Naive thymus-derived CD8-positive, alpha-beta T cell (primary cell): ENCODE results near the gene PALD1. TPM values are rescaled to one million over a fixed set of nuclear protein-coding genes. Genes with fewer than 3 reads are reported as not detected.

Source experiments
- ATAC-seq, 2 donors: fragments of 150-1000 bp; cut with Tn5 transposase in 1 of 2; sonication (Bioruptor Pico), chemical (Tn5 transposase) in 1 of 2; 1 replicate in 1 of 2; 2 replicates in 1 of 2; pipeline ENCODE4 v1.10.0; 2021; ENCODE audit warnings: mild to moderate bottlenecking in 2 of 2, moderate library complexity in 2 of 2
- POLR2A ChIA-PET: fragments of 350-600 bp; sonication (Branson Sonifier 250); formaldehyde crosslinking; loops from one replicate; lab custom pipeline; 2021; ENCODE audit warnings: antibody characterized with exemption; lab: Charles Lee
- DNase-seq, 10 donors: peaks; one replicate each; pipeline versions ENCODE4 v3.0.0 to v3.0.0-alpha.2; 2020 to 2022
- H3K27ac Mint-ChIP-seq, 10 donors: one replicate each; pipeline ENCODE4 v1.8.0; 2020 to 2022; ENCODE audit warnings: mild to moderate bottlenecking in 10 of 10, mixed read lengths in 10 of 10, moderate library complexity in 4 of 10, inconsistent platforms in 1 of 10
- H3K27me3 Mint-ChIP-seq, 5 donors: one replicate each; pipeline ENCODE4 v1.8.0; 2021 to 2022; ENCODE audit warnings: mixed read lengths in 5 of 5
- H3K36me3 Mint-ChIP-seq, 3 donors: one replicate each; pipeline ENCODE4 v1.8.0; 2020 to 2022; ENCODE audit warnings: mixed read lengths in 3 of 3, mild to moderate bottlenecking in 2 of 3, inconsistent platforms in 1 of 3
- H3K4me1 Mint-ChIP-seq, 4 donors: one replicate each; pipeline ENCODE4 v1.8.0; 2021 to 2022; ENCODE audit warnings: mixed read lengths in 4 of 4
- H3K4me3 Mint-ChIP-seq, 10 donors: one replicate each; pipeline ENCODE4 v1.8.0; 2020 to 2022; ENCODE audit warnings: mild to moderate bottlenecking in 10 of 10, mixed read lengths in 10 of 10, moderate library complexity in 6 of 10, inconsistent platforms in 1 of 10
- H3K9me3 Mint-ChIP-seq, 9 donors: one replicate each; pipeline ENCODE4 v1.8.0; 2020 to 2022; ENCODE audit warnings: mixed read lengths in 9 of 9, mild to moderate bottlenecking in 3 of 9, inconsistent platforms in 1 of 9, moderate library complexity in 1 of 9
- polyA plus RNA-seq, 3 donors: library from polyadenylated mRNA; unstranded; fragments of 300-500 nt; fragmentation: Illumina TruSeq; gene quantifications; one replicate each; pipeline ENCODE4 v1.2.3, GENCODE V29; 2021
- total RNA-seq, 8 experiments: library from RNA in 2 of 8; stranded (reverse) in 2 of 8; gene quantifications; one replicate each; pipeline ENCODE4 v1.2.3 and lab custom pipeline; 2021 to 2026

PALD1 gene
- total and polyA plus RNA-seq, 5 experiments from 2014 or later = 0.27 TPM; not detected in 4

- DNase-seq (peak in 1 of 10 donors; percentile 46), ATAC-seq (no peak)
- POLR2A ChIA-PET = interaction anchor here (1.0 kb wide), 1 partner anchor 17 kb away, joined by 3 read pairs; no protein-coding TSS in a partner anchor
- H3K4me1 Mint-ChIP-seq = peaks cover 17 to 35% (median 30%) of the 10 kb centered on the region in 4 donors
- peaks cover 0 to 2% (median 0%) of the 10 kb centered on the region in 5 donors for H3K27me3 Mint-ChIP-seq
- H3K4me3 Mint-ChIP-seq = peak overlapping the region in 6 of 10 donors; percentile 80 to 91 (median 87)
- H3K9me3 Mint-ChIP-seq = no peaks in the 10 kb centered on the region
- H3K27ac Mint-ChIP-seq = peak overlapping the region in 6 of 10 donors; percentile 31 to 88 (median 61)
- H3K36me3 Mint-ChIP-seq = no peaks in the 10 kb centered on the region
These were observed 81.3 kb downstream of the PALD1 start for GRCh38 chr10:70559861-70560260.

DNA sequence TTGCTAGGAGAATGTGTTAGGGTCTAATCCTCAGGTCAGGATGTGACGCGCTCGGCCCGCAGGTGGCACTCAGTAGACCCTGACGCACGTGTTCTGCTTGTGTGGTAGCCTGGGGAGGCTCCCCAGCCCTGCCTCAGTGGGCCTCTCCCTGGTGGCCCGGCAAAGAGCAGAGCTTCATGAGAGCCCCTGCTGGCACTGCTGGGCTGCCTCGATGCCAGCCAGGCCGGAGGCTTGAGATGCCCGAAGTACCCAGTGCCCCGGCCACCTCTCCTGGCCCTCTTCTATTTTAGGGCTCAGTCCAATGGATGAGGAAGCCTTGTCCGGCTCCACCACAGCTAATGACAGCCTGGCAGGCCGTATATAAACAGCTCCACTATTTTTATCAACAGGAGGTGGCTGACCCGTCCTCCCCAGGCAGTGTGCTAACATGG is 82.0 kb downstream of the PALD1 start:
- ATAC-seq (no peak), DNase-seq (peak in 1 of 10 donors; percentile 56)
- Mint-ChIP-seq H3K27me3 (peaks cover 0 to 2% (median 0%) of the 10 kb centered on the region in 5 donors), H3K4me3 (no peak overlapping the region), H3K27ac (peak overlapping the region in 1 of 10 donors; percentile 29), H3K36me3 (no peaks in the 10 kb centered on the region), H3K9me3 (no peaks in the 10 kb centered on the region), H3K4me1 (peaks cover 20 to 41% (median 33%) of the 10 kb centered on the region in 4 donors)
- POLR2A ChIA-PET = interaction anchor here (1.0 kb wide), 1 partner anchor 16 kb away, joined by 3 read pairs; no protein-coding TSS in a partner anchor

GRCh38 chr10:70561070-70561469 is 82.5 kb downstream of the PALD1 start:
- Mint-ChIP-seq H3K9me3 (no peaks in the 10 kb centered on the region), H3K36me3 (no peaks in the 10 kb centered on the region), H3K4me3 (no peak overlapping the region), H3K27me3 (peaks cover 0 to 2% (median 0%) of the 10 kb centered on the region in 5 donors), H3K4me1 (peaks cover 21 to 45% (median 35%) of the 10 kb centered on the region in 4 donors), H3K27ac (peak overlapping the region in 3 of 10 donors; percentile 29 to 67 (median 31))
- no peak for ATAC-seq
- no peak for DNase-seq
- POLR2A ChIA-PET = interaction anchor here (1.1 kb wide), 1 partner anchor 109 kb away, joined by 3 read pairs; no protein-coding TSS in a partner anchor

DNA sequence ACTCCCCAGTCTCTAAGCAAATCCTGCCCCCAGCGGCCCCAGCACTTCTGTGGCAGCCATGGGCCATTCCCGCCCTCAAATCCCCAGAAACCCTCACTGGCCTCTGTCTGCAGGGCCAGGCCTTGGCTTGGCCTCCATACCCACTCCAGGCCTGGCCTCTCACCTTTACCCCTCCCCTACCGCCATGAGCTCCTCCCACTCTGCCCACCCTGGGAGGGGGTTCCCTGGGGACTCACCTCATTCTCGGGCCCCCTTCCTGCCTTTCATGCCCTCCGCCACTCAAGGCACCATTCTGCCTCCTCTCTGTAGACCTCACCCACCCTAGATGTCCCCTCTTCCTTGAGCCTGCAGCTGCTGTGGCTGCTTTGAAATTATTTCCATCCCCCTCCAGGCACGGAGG is 83.0 kb downstream of the PALD1 start:
- Mint-ChIP-seq H3K36me3 (no peaks in the 10 kb centered on the region), H3K27me3 (peaks cover 0 to 2% (median 0%) of the 10 kb centered on the region in 5 donors), H3K27ac (peak overlapping the region in 3 of 10 donors; percentile 37 to 73 (median 48)), H3K4me3 (peak overlapping the region in 1 of 10 donors; percentile 3), H3K9me3 (no peaks in the 10 kb centered on the region), H3K4me1 (peaks cover 21 to 45% (median 35%) of the 10 kb centered on the region in 4 donors)
- DNase-seq (peak in 1 of 10 donors; percentile 54), ATAC-seq (no peak)
- POLR2A ChIA-PET = interaction anchor here (1.1 kb wide), 1 partner anchor 109 kb away, joined by 3 read pairs; no protein-coding TSS in a partner anchor

GRCh38 chr10:70562036-70562755 is 83.6 kb downstream of the PALD1 start:
- no peak overlapping the region for H3K4me3 Mint-ChIP-seq
- no peak for ATAC-seq
- H3K27ac Mint-ChIP-seq = peak overlapping the region in 1 of 10 donors; percentile 73
- H3K4me1 Mint-ChIP-seq = peaks cover 21 to 45% (median 35%) of the 10 kb centered on the region in 4 donors
- peaks cover 0 to 2% (median 0%) of the 10 kb centered on the region in 5 donors for H3K27me3 Mint-ChIP-seq
- no peaks in the 10 kb centered on the region for H3K9me3 Mint-ChIP-seq
- POLR2A ChIA-PET = interaction anchor here (1.1 kb wide), 1 partner anchor 108 kb away, joined by 3 read pairs; no protein-coding TSS in a partner anchor
- no peaks in the 10 kb centered on the region for H3K36me3 Mint-ChIP-seq
- DNase-seq = peak in 1 of 10 donors; percentile 44

DNA sequence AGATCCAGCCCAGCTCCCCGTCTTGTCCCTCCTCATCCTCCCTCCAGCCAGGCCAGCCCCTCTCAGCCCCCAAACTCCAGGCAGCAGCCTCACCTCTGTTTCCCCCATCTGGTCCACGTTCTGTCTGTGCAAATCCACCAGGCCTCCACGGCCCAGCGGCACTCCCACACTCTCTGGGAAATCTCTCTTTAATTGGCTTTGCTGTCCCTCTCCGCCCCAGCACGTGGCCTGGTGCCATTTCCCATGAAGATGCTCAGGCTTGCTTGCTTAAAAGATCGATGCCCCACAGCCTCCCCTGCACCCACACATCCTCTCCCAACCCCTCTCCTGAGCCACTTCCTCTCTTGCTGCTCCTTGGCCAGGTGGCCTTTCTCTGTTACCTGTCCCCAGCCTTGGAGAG is 84.7 kb downstream of the PALD1 start:
- POLR2A ChIA-PET = no interaction called here
- no peak overlapping the region for H3K4me3 Mint-ChIP-seq
- peaks cover 0 to 2% (median 0%) of the 10 kb centered on the region in 5 donors for H3K27me3 Mint-ChIP-seq
- no peaks in the 10 kb centered on the region for H3K9me3 Mint-ChIP-seq
- DNase-seq (no peak), ATAC-seq (no peak)
- peaks cover 19 to 43% (median 35%) of the 10 kb centered on the region in 4 donors for H3K4me1 Mint-ChIP-seq
- peak overlapping the region in 4 of 10 donors; percentile 39 to 75 (median 54) for H3K27ac Mint-ChIP-seq
- H3K36me3 Mint-ChIP-seq = no peaks in the 10 kb centered on the region

DNA sequence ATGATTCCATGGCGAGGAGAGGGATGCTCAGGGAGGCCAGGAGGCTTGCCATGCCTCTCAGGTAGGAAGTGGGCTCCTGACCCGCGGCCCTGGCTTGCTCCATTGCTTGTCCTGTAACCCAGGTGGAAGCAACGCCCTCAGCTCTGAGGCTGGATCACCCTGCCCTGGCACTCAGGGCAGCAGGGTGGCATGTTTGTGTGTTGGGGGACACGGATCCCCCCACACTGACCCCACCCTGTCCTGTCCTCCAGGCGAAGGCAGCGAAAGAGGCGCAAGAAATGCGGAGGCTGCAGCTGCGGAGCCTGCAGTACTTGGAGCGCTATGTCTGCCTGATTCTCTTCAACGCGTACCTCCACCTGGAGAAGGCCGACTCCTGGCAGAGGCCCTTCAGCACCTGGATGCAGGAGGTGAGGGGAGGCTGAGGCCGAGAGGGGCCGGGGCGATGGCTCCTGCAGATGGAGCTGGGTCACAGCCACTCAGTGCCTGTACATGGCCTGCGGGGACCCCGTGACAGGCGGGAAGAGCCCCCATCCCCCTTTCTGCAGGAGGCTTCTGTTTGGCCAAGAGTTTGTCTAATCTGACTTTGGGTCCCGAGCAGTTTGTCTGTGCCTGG is 85.7 kb downstream of the PALD1 start:
- Mint-ChIP-seq H3K27ac (no peak overlapping the region), H3K36me3 (no peaks in the 10 kb centered on the region), H3K9me3 (no peaks in the 10 kb centered on the region), H3K4me3 (no peak overlapping the region), H3K4me1 (peaks cover 15 to 35% (median 28%) of the 10 kb centered on the region in 4 donors), H3K27me3 (peaks cover 0 to 2% (median 0%) of the 10 kb centered on the region in 5 donors)
- DNase-seq (no peak), ATAC-seq (no peak)
- POLR2A ChIA-PET = no interaction called here

DNA sequence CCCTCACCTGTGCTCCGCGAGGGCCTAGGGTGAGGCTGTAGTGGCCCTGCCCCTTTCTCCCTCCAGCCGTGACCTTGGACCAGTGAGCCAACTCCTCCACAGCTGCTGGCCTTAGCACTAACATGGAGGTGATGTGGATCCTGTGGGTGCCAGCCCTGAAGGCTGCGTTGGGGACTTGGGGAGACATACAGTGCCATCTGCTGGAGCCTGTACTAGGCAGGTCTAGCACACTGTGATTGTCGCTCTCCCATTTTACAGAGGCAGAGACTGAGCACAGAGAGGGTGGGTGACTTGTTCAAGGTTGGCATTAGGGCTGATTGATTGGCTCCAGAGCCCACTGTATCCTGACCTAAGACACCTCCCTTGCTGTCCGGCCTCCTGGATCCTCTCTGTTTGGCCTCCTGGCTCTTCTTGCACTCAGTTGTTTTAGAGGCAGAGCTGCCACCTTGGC is 86.4 kb downstream of the PALD1 start:
- ATAC-seq (no peak), DNase-seq (no peak)
- no peaks in the 10 kb centered on the region for H3K36me3 Mint-ChIP-seq
- H3K27ac Mint-ChIP-seq = peak overlapping the region in 2 of 10 donors; percentile 7 to 63
- H3K4me1 Mint-ChIP-seq = peaks cover 17 to 32% (median 27%) of the 10 kb centered on the region in 4 donors
- no peaks in the 10 kb centered on the region for H3K9me3 Mint-ChIP-seq
- peaks cover 0 to 2% (median 0%) of the 10 kb centered on the region in 5 donors for H3K27me3 Mint-ChIP-seq
- POLR2A ChIA-PET = no interaction called here
- H3K4me3 Mint-ChIP-seq = no peak overlapping the region

DNA sequence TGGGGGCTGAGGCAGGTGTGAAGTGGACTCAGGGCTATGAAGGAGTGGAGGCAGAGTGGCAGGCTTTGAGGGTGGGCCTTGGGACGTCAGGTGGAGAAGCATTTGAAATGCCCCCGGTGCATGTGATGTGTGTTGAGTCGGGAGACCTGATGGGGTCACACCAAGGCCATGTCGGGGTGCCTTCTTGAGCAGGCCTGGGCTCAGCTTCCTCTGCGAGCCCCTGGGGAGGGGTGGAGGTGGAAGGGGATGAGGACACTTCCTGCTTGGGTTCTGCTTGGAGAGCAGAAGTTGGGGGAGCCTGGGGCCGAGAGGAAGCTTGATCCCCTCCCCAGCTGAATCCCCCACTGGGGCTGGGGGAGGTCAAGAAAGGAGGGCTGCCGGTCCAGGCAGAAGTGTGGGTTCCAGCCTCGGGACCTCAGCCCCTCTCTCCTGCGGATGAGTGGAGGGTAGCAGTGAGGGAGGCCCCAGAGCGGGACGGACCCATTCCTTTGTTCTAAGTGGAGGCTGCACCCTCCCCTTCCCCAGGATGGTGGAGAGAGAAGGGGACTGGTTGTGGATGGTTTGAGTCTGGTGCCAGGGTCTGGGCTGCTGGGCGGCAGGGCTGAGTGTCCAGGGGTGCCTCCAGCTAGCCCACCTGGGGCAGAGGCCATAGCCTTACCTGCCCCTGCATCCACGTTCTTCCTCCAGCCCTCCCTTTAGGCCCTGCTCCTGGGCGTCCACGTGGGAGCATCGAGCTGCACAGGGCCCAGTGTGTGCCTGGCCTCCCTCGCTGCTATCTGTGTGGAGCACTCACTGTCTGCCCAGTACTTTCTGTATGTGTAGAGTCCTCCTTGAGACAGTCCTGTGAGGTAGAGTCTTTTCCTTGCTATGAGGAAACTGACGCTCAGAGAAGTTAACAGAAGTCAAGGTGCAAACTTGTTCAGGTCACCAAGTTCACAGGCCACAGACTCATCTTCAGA is 87.3 kb downstream of the PALD1 start:
- H3K9me3 Mint-ChIP-seq = no peaks in the 10 kb centered on the region
- no peak overlapping the region for H3K4me3 Mint-ChIP-seq
- DNase-seq (no peak), ATAC-seq (no peak)
- no peak overlapping the region for H3K27ac Mint-ChIP-seq
- POLR2A ChIA-PET = interaction anchor here (1.1 kb wide), 1 partner anchor 10 kb away, joined by 3 read pairs; no protein-coding TSS in a partner anchor
- peaks cover 0 to 2% (median 0%) of the 10 kb centered on the region in 5 donors for H3K27me3 Mint-ChIP-seq
- H3K4me1 Mint-ChIP-seq = peaks cover 18 to 31% (median 28%) of the 10 kb centered on the region in 4 donors
- peaks cover 0 to 1% (median 0%) of the 10 kb centered on the region in 3 donors for H3K36me3 Mint-ChIP-seq

- H3K36me3 Mint-ChIP-seq = peaks cover 0 to 1% (median 0%) of the 10 kb centered on the region in 3 donors
- POLR2A ChIA-PET = interaction anchor here (1.1 kb wide), 1 partner anchor 9 kb away, joined by 3 read pairs; no protein-coding TSS in a partner anchor
These were observed 88.1 kb downstream of the PALD1 start for GRCh38 chr10:70566515-70567290.

DNA sequence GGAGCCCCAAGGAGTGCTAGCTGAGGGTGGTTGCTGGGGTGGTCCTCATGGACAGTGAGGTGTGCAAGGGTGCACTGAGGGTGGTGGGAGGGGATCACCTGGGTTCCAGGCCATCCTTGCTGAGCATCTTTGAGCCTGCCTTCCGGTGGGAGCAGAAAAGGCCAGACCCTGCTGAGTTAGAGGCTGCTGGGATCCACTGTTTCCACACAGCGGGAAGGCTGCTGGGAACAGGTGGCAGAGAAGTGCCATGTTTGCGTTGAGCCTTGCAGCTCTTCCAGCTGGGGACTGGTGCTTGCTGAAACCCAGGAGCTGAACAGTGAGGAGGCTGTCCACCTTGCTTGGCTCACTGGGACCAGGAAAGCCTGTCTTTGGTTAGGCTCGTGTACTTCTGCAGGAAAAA is 89.0 kb downstream of the PALD1 start:
- H3K4me1 Mint-ChIP-seq = peaks cover 23 to 30% (median 26%) of the 10 kb centered on the region in 4 donors
- peaks cover 0 to 1% (median 0%) of the 10 kb centered on the region in 3 donors for H3K36me3 Mint-ChIP-seq
- H3K9me3 Mint-ChIP-seq = no peaks in the 10 kb centered on the region
- H3K4me3 Mint-ChIP-seq = no peak overlapping the region
- peaks cover 0 to 2% (median 0%) of the 10 kb centered on the region in 5 donors for H3K27me3 Mint-ChIP-seq
- H3K27ac Mint-ChIP-seq = peak overlapping the region in 1 of 10 donors; percentile 40
- ATAC-seq (no peak), DNase-seq (peak in 1 of 10 donors; percentile 2)
- POLR2A ChIA-PET = no interaction called here

More at GRCh38 chr10:70566515-70567290, 88.1 kb downstream of the PALD1 start:
- DNase-seq (no peak), ATAC-seq (no peak)
- no peaks in the 10 kb centered on the region for H3K9me3 Mint-ChIP-seq
- peaks cover 20 to 27% (median 24%) of the 10 kb centered on the region in 4 donors for H3K4me1 Mint-ChIP-seq
- peak overlapping the region in 2 of 10 donors; percentile 22 to 75 for H3K27ac Mint-ChIP-seq
- H3K27me3 Mint-ChIP-seq = peaks cover 0 to 2% (median 0%) of the 10 kb centered on the region in 5 donors
- no peak overlapping the region for H3K4me3 Mint-ChIP-seq
